Coronary artery (tissue), 2 donors: ENCODE data around the gene SMC1B.
A peak's percentile ranks its signal among the peaks of the same experiment; 100 is the strongest.
"Not testable (repeated sequence)": the region's sequence is repeated elsewhere in the genome, so short reads cannot be mapped to it uniquely, and the experiment has no call there.

Source experiments
- DNase-seq: peaks from one replicate; pipeline ENCODE4 v3.0.0-alpha.2; 2017; ENCODE audit warnings: low spot score
- H3K27ac ChIP-seq, 2 donors: fragments of 200-600 bp; sonication (generic); one replicate each; pipeline ENCODE4 v1.5.1; 2016 to 2019
- H3K4me3 ChIP-seq: fragments of 200-600 bp; sonication (generic); 2 replicates; pipeline ENCODE4 v1.5.1; 2016; ENCODE audit warnings: mild to moderate bottlenecking, moderate library complexity
- CTCF ChIP-seq: fragments of 200-600 bp; sonication (generic); IDR thresholded peaks from one replicate; pipeline ENCODE4 v1.5.1; 2019; ENCODE audit warnings: antibody characterized with exemption

Gene SMC1B

GRCh38 chr22:45442116-45442515 is 28.7 kb upstream of the SMC1B start:
- no peak overlapping the region for H3K27ac ChIP-seq
- H3K4me3 ChIP-seq, result no peak overlapping the region
- no peak for DNase-seq
- TF ChIP-seq CTCF, result no peak

- no peak for TF ChIP-seq CTCF
- no peak overlapping the region for H3K27ac ChIP-seq
- no peak for DNase-seq
- H3K4me3 ChIP-seq, result no peak overlapping the region
Measured at GRCh38 chr22:45441138-45441537, 27.7 kb upstream of the SMC1B start.

- not testable (repeated sequence) for H3K27ac ChIP-seq, H3K4me3 ChIP-seq, DNase-seq
Measured at GRCh38 chr22:45440688-45441087, 27.3 kb upstream of the SMC1B start.

- no peak for DNase-seq
- no peak overlapping the region for H3K4me3 ChIP-seq
- H3K27ac ChIP-seq, result no peak overlapping the region
- TF ChIP-seq CTCF, result no peak
Measured at GRCh38 chr22:45438336-45438735, 24.9 kb upstream of the SMC1B start.

GRCh38 chr22:45436871-45437517 is 23.6 kb upstream of the SMC1B start:
- not testable (repeated sequence) for H3K27ac ChIP-seq, DNase-seq, H3K4me3 ChIP-seq

- Histone ChIP-seq H3K27ac (peak overlapping the region in 1 of 2 donors; percentile 79), H3K4me3 (peak overlapping the region; percentile 57)
Measured at GRCh38 chr22:45435544-45436139, 22.2 kb upstream of the SMC1B start.

GRCh38 chr22:45434981-45435380 is 21.6 kb upstream of the SMC1B start:
- DNase-seq, result no peak
- TF ChIP-seq CTCF, result no peak
- Histone ChIP-seq H3K27ac (peak overlapping the region in 1 of 2 donors; percentile 79), H3K4me3 (no peak overlapping the region)

More at GRCh38 chr22:45435544-45436139, 22.2 kb upstream of the SMC1B start:
- peak; percentile 89 for DNase-seq
- peak; percentile 93 for TF ChIP-seq CTCF

GRCh38 chr22:45430871-45431270 is 17.5 kb upstream of the SMC1B start:
- TF ChIP-seq CTCF, result no peak
- no peak for DNase-seq

More at GRCh38 chr22:45430871-45431270, 17.5 kb upstream of the SMC1B start:
- H3K27ac ChIP-seq, result no peak overlapping the region
- H3K4me3 ChIP-seq, result no peak overlapping the region
